CD14-positive monocyte (primary cell): ENCODE data around the gene AKR1B1. TPM values are rescaled to one million over a fixed set of nuclear protein-coding genes. Genes with fewer than 3 reads are reported as not detected.
"Not testable (repeated sequence)": the region's sequence is repeated elsewhere in the genome, so short reads cannot be mapped to it uniquely, and the experiment has no call there.

Experiments used
- DNase-seq, 3 donors: peaks; one replicate each; pipeline ENCODE4 v3.0.0-alpha.2; 2011 to 2022
- H2AFZ ChIP-seq: 2 replicates; pipeline ENCODE4 v1.6.0; 2012; ENCODE audit warnings: mild to moderate bottlenecking, low read depth, low read length, inconsistent platforms; ENCODE audit not compliant: insufficient read depth, poor library complexity, severe bottlenecking
- H3K27ac ChIP-seq, 2 donors: 1 replicate in 1 of 2; 2 replicates in 1 of 2; pipeline ENCODE4 v1.5.1; 2012 to 2013; ENCODE audit warnings: low read length in 2 of 2, control low read depth in 1 of 2, inconsistent platforms in 1 of 2, low read depth in 1 of 2, mild to moderate bottlenecking in 1 of 2
- H3K27me3 ChIP-seq, 2 donors: one replicate each; pipeline versions ENCODE4 v1.6.0 to v1.6.1; 2011 to 2013; ENCODE audit warnings: low read length in 2 of 2; ENCODE audit not compliant: control insufficient read depth in 2 of 2, insufficient read depth in 2 of 2
- H3K36me3 ChIP-seq, 2 donors: replicated peaks in 1 of 2; 1 replicate in 1 of 2; 2 replicates in 1 of 2; pipeline versions ENCODE4 v1.5.1 to v1.6.1; 2012 to 2013; ENCODE audit warnings: low read length in 2 of 2, control low read depth in 1 of 2, inconsistent platforms in 1 of 2, mild to moderate bottlenecking in 1 of 2; ENCODE audit not compliant: insufficient read depth in 2 of 2, control insufficient read depth in 1 of 2
- H3K4me1 ChIP-seq, 2 donors: 1 replicate in 1 of 2; 2 replicates in 1 of 2; pipeline versions ENCODE4 v1.5.1 to v1.6.1; 2012 to 2013; ENCODE audit warnings: low read length in 2 of 2, control low read depth in 1 of 2, inconsistent platforms in 1 of 2, mild to moderate bottlenecking in 1 of 2, moderate library complexity in 1 of 2; ENCODE audit not compliant: insufficient read depth in 2 of 2, control insufficient read depth in 1 of 2
- H3K4me2 ChIP-seq: replicated peaks from 2 replicates; pipeline ENCODE3; 2012; ENCODE audit warnings: low read length, moderate library complexity, mild to moderate bottlenecking; ENCODE audit not compliant: poor library complexity, severe bottlenecking; ENCODE audit errors: extremely low read depth
- H3K4me3 ChIP-seq, 3 experiments: fragments of 200-600 bp in 1 of 3; sonication (generic) in 1 of 3; replicated peaks in 1 of 3; 1 replicate in 2 of 3; 2 replicates in 1 of 3; pipeline ENCODE4 v1.5.1; 2011 to 2013; ENCODE audit warnings: low read length in 3 of 3, mild to moderate bottlenecking in 3 of 3, control low read depth in 2 of 3, low read depth in 2 of 3, inconsistent platforms in 1 of 3, moderate library complexity in 1 of 3
- H3K79me2 ChIP-seq: 2 replicates; pipeline ENCODE4 v1.6.0; 2012; ENCODE audit warnings: mild to moderate bottlenecking, control low read depth, inconsistent platforms, low read length, moderate library complexity; ENCODE audit not compliant: insufficient read depth
- H3K9ac ChIP-seq: 2 replicates; pipeline ENCODE4 v1.6.0; 2017; ENCODE audit warnings: low read length, mild to moderate bottlenecking; ENCODE audit not compliant: insufficient read depth, poor library complexity, severe bottlenecking
- H3K9me3 ChIP-seq, 2 donors: replicated peaks in 1 of 2; 1 replicate in 1 of 2; 2 replicates in 1 of 2; pipeline versions ENCODE4 v1.5.1 to v1.6.1; 2012 to 2013; ENCODE audit warnings: low read length in 2 of 2, control low read depth in 1 of 2; ENCODE audit not compliant: control insufficient read depth in 1 of 2, insufficient read depth in 1 of 2
- H4K20me1 ChIP-seq: 2 replicates; pipeline ENCODE4 v1.6.0; 2012; ENCODE audit warnings: mild to moderate bottlenecking, low read length, control low read depth, moderate library complexity; ENCODE audit not compliant: insufficient read depth
- H3K27ac Mint-ChIP-seq, 7 donors: one replicate each; pipeline ENCODE4 v1.8.0; 2020; ENCODE audit warnings: mild to moderate bottlenecking in 7 of 7, mixed read lengths in 7 of 7, moderate library complexity in 6 of 7, inconsistent platforms in 2 of 7
- H3K27me3 Mint-ChIP-seq, 3 donors: one replicate each; pipeline ENCODE4 v1.8.0; 2021 to 2022; ENCODE audit warnings: low read depth in 3 of 3, mild to moderate bottlenecking in 3 of 3, mixed read lengths in 3 of 3, moderate library complexity in 3 of 3, inconsistent platforms in 1 of 3
- H3K36me3 Mint-ChIP-seq, 2 donors: one replicate each; pipeline ENCODE4 v1.8.0; 2020; ENCODE audit warnings: mixed read lengths in 2 of 2, inconsistent platforms in 1 of 2, mild to moderate bottlenecking in 1 of 2
- H3K4me1 Mint-ChIP-seq: one replicate; pipeline ENCODE4 v1.8.0; 2020; ENCODE audit warnings: mild to moderate bottlenecking, mixed read lengths
- H3K4me3 Mint-ChIP-seq, 2 donors: one replicate each; pipeline ENCODE4 v1.8.0; 2020; ENCODE audit warnings: mild to moderate bottlenecking in 2 of 2, mixed read lengths in 2 of 2, moderate library complexity in 1 of 2
- H3K9me3 Mint-ChIP-seq, 7 donors: one replicate each; pipeline ENCODE4 v1.8.0; 2020 to 2022; ENCODE audit warnings: mixed read lengths in 7 of 7, mild to moderate bottlenecking in 6 of 7, moderate library complexity in 6 of 7, inconsistent platforms in 2 of 7
- WGBS: methylation state at CpG from one replicate; pipeline ENCODE4 v1.1.5; 2013; ENCODE audit warnings: missing lambda C conversion rate; ENCODE audit not compliant: insufficient coverage; 5-methylcytosine and 5-hydroxymethylcytosine counted together
- intact Hi-C, 2 donors: fragments of 100-400 bp; cut with micrococcal nuclease; formaldehyde crosslinking; loops; one replicate each; pipeline versions ENCODE4 v1.15.0 to v1.15.1; 2023
- polyA plus RNA-seq, 3 donors: library from polyadenylated mRNA; depleted of rRNA in 1 of 3; unstranded in 2 of 3; stranded (reverse) in 1 of 3; fragments of 300-500 nt in 2 of 3; fragments of >200 nt in 1 of 3; fragmentation: Illumina TruSeq in 2 of 3; gene quantifications; 1 replicate in 2 of 3; 2 replicates in 1 of 3; pipeline ENCODE4 v1.2.3, GENCODE V29; 2012 to 2021
- TF ChIP-seq, protein P1 (sequence below): fragments of 200-600 bp; IDR thresholded peaks from one replicate; pipeline ENCODE4 v1.8.0; 2022; ENCODE audit warnings: antibody characterized with exemption, mild to moderate bottlenecking

Gene AKR1B1
- polyA plus RNA-seq, 3 donors = 50.1 to 66.4 (median 62.6) TPM

GRCh38 chr7:134495546-134495945 is 36.6 kb upstream of the AKR1B1 start:
- Histone ChIP-seq H3K9ac (no peak overlapping the region), H3K27me3 (no peaks in the 10 kb centered on the region), H4K20me1 (no peaks in the 10 kb centered on the region), H3K4me3 (no peak overlapping the region), H3K4me2 (no peak overlapping the region), H3K79me2 (no peaks in the 10 kb centered on the region), H3K27ac (no peak overlapping the region), H2AFZ (no peak overlapping the region), H3K4me1 (no peaks in the 10 kb centered on the region), H3K9me3 (no peaks in the 10 kb centered on the region), H3K36me3 (no peaks in the 10 kb centered on the region)
- peaks cover 0 to 6% (median 0%) of the 10 kb centered on the region in 3 donors for H3K27me3 Mint-ChIP-seq
- H3K9me3 Mint-ChIP-seq = peaks cover 0 to 1% (median 0%) of the 10 kb centered on the region in 7 donors
- H3K4me3 Mint-ChIP-seq = no peak overlapping the region
- no peaks in the 10 kb centered on the region for H3K36me3 Mint-ChIP-seq
- intact Hi-C loops = no loop called here
- no CpG with 5 or more reads among the region's 1 CpG for WGBS
- no peak overlapping the region for H3K27ac Mint-ChIP-seq
- no peak for DNase-seq
- TF ChIP-seq, protein P1, sequence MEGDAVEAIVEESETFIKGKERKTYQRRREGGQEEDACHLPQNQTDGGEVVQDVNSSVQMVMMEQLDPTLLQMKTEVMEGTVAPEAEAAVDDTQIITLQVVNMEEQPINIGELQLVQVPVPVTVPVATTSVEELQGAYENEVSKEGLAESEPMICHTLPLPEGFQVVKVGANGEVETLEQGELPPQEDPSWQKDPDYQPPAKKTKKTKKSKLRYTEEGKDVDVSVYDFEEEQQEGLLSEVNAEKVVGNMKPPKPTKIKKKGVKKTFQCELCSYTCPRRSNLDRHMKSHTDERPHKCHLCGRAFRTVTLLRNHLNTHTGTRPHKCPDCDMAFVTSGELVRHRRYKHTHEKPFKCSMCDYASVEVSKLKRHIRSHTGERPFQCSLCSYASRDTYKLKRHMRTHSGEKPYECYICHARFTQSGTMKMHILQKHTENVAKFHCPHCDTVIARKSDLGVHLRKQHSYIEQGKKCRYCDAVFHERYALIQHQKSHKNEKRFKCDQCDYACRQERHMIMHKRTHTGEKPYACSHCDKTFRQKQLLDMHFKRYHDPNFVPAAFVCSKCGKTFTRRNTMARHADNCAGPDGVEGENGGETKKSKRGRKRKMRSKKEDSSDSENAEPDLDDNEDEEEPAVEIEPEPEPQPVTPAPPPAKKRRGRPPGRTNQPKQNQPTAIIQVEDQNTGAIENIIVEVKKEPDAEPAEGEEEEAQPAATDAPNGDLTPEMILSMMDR = no peak
- no peaks in the 10 kb centered on the region for H3K4me1 Mint-ChIP-seq

DNA sequence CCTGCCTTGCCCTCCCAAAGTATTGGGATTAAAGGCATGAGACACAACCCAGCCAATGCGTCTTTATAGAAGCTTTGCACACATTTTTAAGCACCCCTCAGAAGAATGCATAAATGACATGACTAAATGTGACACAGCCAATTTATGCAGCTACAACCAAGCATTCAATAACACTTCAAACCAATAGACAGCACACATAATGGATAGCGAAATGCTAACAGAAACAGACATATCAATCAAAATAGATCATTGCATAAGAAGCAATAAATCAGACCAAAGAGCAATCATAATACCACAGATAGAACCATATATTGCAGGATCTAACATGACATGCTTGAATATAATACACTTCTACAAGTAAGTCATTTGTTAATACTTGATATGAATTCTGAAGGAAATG is 34.2 kb upstream of the AKR1B1 start:
- Histone ChIP-seq H3K4me1 (no peaks in the 10 kb centered on the region), H3K27ac (no peak overlapping the region), H3K4me3 (no peak overlapping the region), H4K20me1 (no peaks in the 10 kb centered on the region), H3K79me2 (no peaks in the 10 kb centered on the region), H3K27me3 (no peaks in the 10 kb centered on the region), H3K9ac (no peak overlapping the region), H3K36me3 (no peaks in the 10 kb centered on the region), H3K4me2 (no peak overlapping the region), H2AFZ (no peak overlapping the region), H3K9me3 (no peaks in the 10 kb centered on the region)
- Mint-ChIP-seq H3K9me3 (peaks cover 0 to 2% (median 0%) of the 10 kb centered on the region in 7 donors), H3K27me3 (peaks cover 0 to 7% (median 4%) of the 10 kb centered on the region in 3 donors), H3K4me3 (no peak overlapping the region), H3K36me3 (no peaks in the 10 kb centered on the region), H3K27ac (no peak overlapping the region), H3K4me1 (no peaks in the 10 kb centered on the region)
- DNase-seq = no peak
- TF ChIP-seq, protein P1 = no peak
- WGBS = 100% methylated on average over 1 of the region's 2 CpGs
- intact Hi-C loops = no loop called here

GRCh38 chr7:134487721-134488120 is 28.8 kb upstream of the AKR1B1 start:
- WGBS = 63% methylated on average over 2 of the region's 4 CpGs

More at GRCh38 chr7:134487721-134488120, 28.8 kb upstream of the AKR1B1 start:
- H3K4me2 ChIP-seq, H3K79me2 ChIP-seq, H3K27ac Mint-ChIP-seq, H3K9me3 ChIP-seq, H4K20me1 ChIP-seq, H3K4me3 ChIP-seq, H3K36me3 Mint-ChIP-seq, H3K27me3 Mint-ChIP-seq, H3K9ac ChIP-seq, H3K27ac ChIP-seq, H3K27me3 ChIP-seq, H3K36me3 ChIP-seq, DNase-seq, intact Hi-C loops, H2AFZ ChIP-seq, H3K4me1 ChIP-seq, H3K4me3 Mint-ChIP-seq, H3K4me1 Mint-ChIP-seq: not testable (repeated sequence)
- H3K9me3 Mint-ChIP-seq = peaks cover 6 to 24% (median 13%) of the 10 kb centered on the region in 7 donors
